ENCODE data around the gene ANGPTL2. TPM values are rescaled to one million over a fixed set of nuclear protein-coding genes. Genes with fewer than 3 reads are reported as not detected.
A peak's percentile ranks its signal among the peaks of the same experiment; 100 is the strongest.

ANGPTL2 gene
- total RNA-seq, 4 donors from 2014 or later: 5.9 to 12.6 (median 8.7) TPM

DNA sequence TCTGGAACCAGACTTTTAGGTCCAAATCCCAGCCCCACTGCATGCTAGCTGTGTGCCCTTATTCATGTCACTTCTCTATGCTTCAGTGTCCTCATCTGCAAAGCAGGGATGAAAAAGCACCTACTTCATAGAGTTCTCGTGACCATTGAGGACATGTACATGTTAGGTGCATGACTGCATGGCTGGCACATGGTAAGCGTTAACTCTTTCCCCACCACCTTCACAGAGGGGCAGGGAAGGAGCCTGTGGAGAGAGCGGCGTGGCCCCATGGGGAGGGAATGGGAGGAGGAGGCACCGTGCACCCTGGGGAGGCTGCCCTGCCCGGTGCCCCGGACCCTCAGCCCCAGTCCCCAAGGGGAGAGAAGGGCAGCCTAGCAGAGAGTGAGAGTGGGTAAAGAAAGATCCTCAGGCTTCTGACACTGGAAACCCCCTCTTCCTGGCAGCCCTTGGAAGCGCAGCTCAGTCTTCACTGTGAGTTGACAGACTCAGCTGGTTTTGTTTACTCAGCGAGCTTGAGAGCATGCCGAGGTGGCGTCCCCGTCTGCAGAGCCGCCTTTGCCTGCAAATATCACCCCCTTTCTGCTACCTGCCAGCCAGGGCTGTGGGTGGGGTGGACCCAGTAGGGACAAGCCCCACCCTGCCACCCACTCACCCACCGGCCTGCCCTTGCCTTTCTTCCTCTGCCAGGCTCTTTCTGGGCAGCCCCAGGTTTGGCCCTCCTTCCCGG lies 10.6 kb upstream of the ANGPTL2 start:
- peak; percentile 70 to 71 for DNase-seq
- Histone ChIP-seq H3K9me3 (no peaks in the 10 kb centered on the region), H3K4me1 (peaks cover 30 to 59% of the 10 kb centered on the region in 2 donors), H3K36me3 (no peaks in the 10 kb centered on the region), H3K27ac (peak overlapping the region in 2 of 3 donors; percentile 45 to 52), H3K27me3 (no peaks in the 10 kb centered on the region), H3K4me3 (replicated peaks in 1 of 3) (no peak overlapping the region)
- TF ChIP-seq CTCF (IDR thresholded peaks at IDR 0.05): no peak
- no peak for TF ChIP-seq POLR2A (IDR thresholded peaks at IDR 0.05)
- 43 to 47% methylated on average over 14 to 15 of the region's 15 CpGs for WGBS, 2 donors
- intact Hi-C loops (cut with DNase I): no loop called here

DNA sequence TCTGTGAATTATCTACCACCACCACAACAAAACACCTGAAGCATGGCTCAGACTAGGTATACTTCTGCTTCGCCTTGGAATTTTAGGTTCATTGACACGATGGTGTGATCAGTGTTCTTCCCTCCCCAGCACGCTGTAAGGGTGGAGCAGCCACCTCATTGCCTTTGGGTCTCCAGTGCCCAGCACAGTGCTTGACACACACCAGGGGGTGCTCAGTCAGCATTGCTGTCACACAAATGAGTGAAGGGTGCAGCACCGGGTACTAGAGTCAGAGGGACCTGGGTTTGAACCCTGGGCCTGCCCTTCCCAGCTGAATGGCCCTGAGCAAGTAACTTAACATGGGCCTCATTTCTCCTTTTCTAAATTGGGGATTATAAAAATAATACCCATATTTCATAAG lies 9.9 kb upstream of the ANGPTL2 start:
- no peak for DNase-seq
- no peaks in the 10 kb centered on the region for H3K27me3 ChIP-seq
- H3K27ac ChIP-seq: peak overlapping the region in 1 of 3 donors; percentile 38
- 94 to 97% methylated on average over 4 of the region's 4 CpGs for WGBS, 2 donors
- intact Hi-C loops (cut with DNase I): no loop called here
- H3K36me3 ChIP-seq: no peaks in the 10 kb centered on the region
- peaks cover 30 to 59% of the 10 kb centered on the region in 2 donors for H3K4me1 ChIP-seq
- H3K4me3 ChIP-seq (replicated peaks in 1 of 3): no peak overlapping the region
- H3K9me3 ChIP-seq: no peaks in the 10 kb centered on the region
- no peak for TF ChIP-seq CTCF (IDR thresholded peaks at IDR 0.05)
- TF ChIP-seq POLR2A (IDR thresholded peaks at IDR 0.05): no peak

DNA sequence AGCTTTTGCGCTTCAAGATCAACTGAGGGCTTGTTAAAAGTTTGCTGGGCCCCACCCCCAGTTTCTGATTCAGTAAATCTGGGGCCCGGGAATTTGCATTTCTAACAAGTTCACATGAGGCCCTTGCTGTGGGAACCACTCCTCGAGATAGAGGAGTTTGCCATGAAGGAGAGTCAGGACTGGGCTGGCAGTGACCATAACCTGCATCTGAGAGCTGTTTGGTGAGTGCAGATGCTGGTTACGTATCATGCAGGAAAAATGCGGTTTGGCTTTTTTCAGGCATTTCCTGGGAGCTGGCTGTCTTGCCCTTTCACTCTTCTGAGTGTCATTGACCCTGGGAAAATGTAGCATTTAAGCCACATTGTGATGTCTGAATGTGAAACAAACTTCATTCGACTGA lies 9.4 kb upstream of the ANGPTL2 start:
- TF ChIP-seq POLR2A (IDR thresholded peaks at IDR 0.05) (no peak), CTCF (IDR thresholded peaks at IDR 0.05) (no peak)
- Histone ChIP-seq H3K36me3 (no peaks in the 10 kb centered on the region), H3K4me1 (peaks cover 30 to 59% of the 10 kb centered on the region in 2 donors), H3K4me3 (replicated peaks in 1 of 3) (no peak overlapping the region), H3K27ac (peak overlapping the region in 2 of 3 donors; percentile 19 to 38), H3K27me3 (no peaks in the 10 kb centered on the region), H3K9me3 (no peaks in the 10 kb centered on the region)
- no peak for DNase-seq
- intact Hi-C loops (cut with DNase I): no loop called here
- 69 to 79% methylated on average over 5 to 6 of the region's 6 CpGs for WGBS, 2 donors

GRCh38 chr9:127130661-127131538 lies 8.5 kb upstream of the ANGPTL2 start:
- 82 to 83% methylated on average over 10 of the region's 10 CpGs for WGBS, 2 donors
- no peak for TF ChIP-seq POLR2A (IDR thresholded peaks at IDR 0.05)
- TF ChIP-seq CTCF (IDR thresholded peaks at IDR 0.05): no peak
- H3K4me3 ChIP-seq (replicated peaks in 1 of 3): no peak overlapping the region
- DNase-seq: peak in 1 of 2 donors; percentile 35
- H3K36me3 ChIP-seq: no peaks in the 10 kb centered on the region
- intact Hi-C loops (cut with DNase I): no loop called here
- H3K4me1 ChIP-seq: peaks cover 30 to 59% of the 10 kb centered on the region in 2 donors
- H3K9me3 ChIP-seq: no peaks in the 10 kb centered on the region
- no peaks in the 10 kb centered on the region for H3K27me3 ChIP-seq
- peak overlapping the region in 1 of 3 donors; percentile 38 for H3K27ac ChIP-seq

- Histone ChIP-seq H3K4me3 (replicated peaks in 1 of 3) (no peak overlapping the region), H3K27ac (no peak overlapping the region), H3K4me1 (peaks cover 30 to 59% of the 10 kb centered on the region in 2 donors), H3K27me3 (no peaks in the 10 kb centered on the region), H3K9me3 (no peaks in the 10 kb centered on the region), H3K36me3 (no peaks in the 10 kb centered on the region)
- intact Hi-C loops (cut with DNase I): no loop called here
- 99% methylated on average over 2 of the region's 2 CpGs for WGBS, 2 donors
- TF ChIP-seq CTCF (IDR thresholded peaks at IDR 0.05) (no peak), POLR2A (IDR thresholded peaks at IDR 0.05) (no peak)
- DNase-seq: no peak
These were observed 7.8 kb upstream of the ANGPTL2 start for GRCh38 chr9:127130235-127130634.
